ENCODE measurements around the gene SHC1.

- TF ChIP-seq CTCF (IDR thresholded peaks at IDR 0.05; ENCODE audit: low read depth, low read length, poor library complexity, severe bottlenecking) (no peak), EZH2phosphoT487 (IDR thresholded peaks at IDR 0.05; ENCODE audit: borderline replicate concordance, low read length) (no peak)
Measured at GRCh38 chr1:154951901-154952657, 18.5 kb downstream of the SHC1 start.

Data from DOHH2 (cell line).